Measurements from ENCODE around the gene LMTK2. TPM values are rescaled to one million over a fixed set of nuclear protein-coding genes. Genes with fewer than 3 reads are reported as not detected.

LMTK2 gene
- total and polyA plus RNA-seq, 5 experiments from 2014 or later: 1.8 to 27.9 (median 4.9) TPM

GRCh38 chr7:98191668-98192431 is 85.2 kb downstream of the LMTK2 start:
- H3K27me3 Mint-ChIP-seq: no peaks in the 10 kb centered on the region
- peak overlapping the region in 1 of 10 donors; percentile 35 for H3K27ac Mint-ChIP-seq
- H3K4me1 Mint-ChIP-seq: peaks cover 13 to 24% (median 17%) of the 10 kb centered on the region in 4 donors
- ATAC-seq (no peak), DNase-seq (no peak)
- POLR2A ChIA-PET: interaction anchor here (0.9 to 1.1 kb wide), 3 partner anchors 11 to 43 kb away, joined by 3 to 5 read pairs (median 3); no protein-coding TSS in a partner anchor
- H3K9me3 Mint-ChIP-seq: peaks cover 0 to 20% (median 0%) of the 10 kb centered on the region in 9 donors
- H3K4me3 Mint-ChIP-seq: no peak overlapping the region
- peaks cover 5 to 86% (median 46%) of the 10 kb centered on the region in 3 donors for H3K36me3 Mint-ChIP-seq

GRCh38 chr7:98192781-98193457 is 86.3 kb downstream of the LMTK2 start:
- H3K4me3 Mint-ChIP-seq: no peak overlapping the region
- no peaks in the 10 kb centered on the region for H3K27me3 Mint-ChIP-seq
- H3K27ac Mint-ChIP-seq: peak overlapping the region in 1 of 10 donors; percentile 24
- peaks cover 5 to 76% (median 38%) of the 10 kb centered on the region in 3 donors for H3K36me3 Mint-ChIP-seq
- peaks cover 0 to 17% (median 0%) of the 10 kb centered on the region in 9 donors for H3K9me3 Mint-ChIP-seq
- H3K4me1 Mint-ChIP-seq: peaks cover 14 to 28% (median 21%) of the 10 kb centered on the region in 4 donors
- POLR2A ChIA-PET: interaction anchor here (1.0 to 1.1 kb wide), 2 partner anchors 20 to 42 kb away, joined by 3 to 5 read pairs; no protein-coding TSS in a partner anchor
- ATAC-seq (no peak), DNase-seq (no peak)

- H3K27ac Mint-ChIP-seq: peak overlapping the region in 1 of 10 donors; percentile 34
- no peak overlapping the region for H3K4me3 Mint-ChIP-seq
Measured at GRCh38 chr7:98193474-98194180, 87.0 kb downstream of the LMTK2 start.

GRCh38 chr7:98194186-98194585 is 87.5 kb downstream of the LMTK2 start:
- peaks cover 11 to 31% (median 22%) of the 10 kb centered on the region in 4 donors for H3K4me1 Mint-ChIP-seq
- no peak overlapping the region for H3K4me3 Mint-ChIP-seq
- DNase-seq (no peak), ATAC-seq (no peak)
- peaks cover 0 to 6% (median 0%) of the 10 kb centered on the region in 9 donors for H3K9me3 Mint-ChIP-seq
- H3K27ac Mint-ChIP-seq: no peak overlapping the region
- POLR2A ChIA-PET: interaction anchor here (1.1 kb wide), 1 partner anchor 9 kb away, joined by 3 read pairs; no protein-coding TSS in a partner anchor
- peaks cover 4 to 67% (median 33%) of the 10 kb centered on the region in 3 donors for H3K36me3 Mint-ChIP-seq
- H3K27me3 Mint-ChIP-seq: no peaks in the 10 kb centered on the region

More at GRCh38 chr7:98193474-98194180, 87.0 kb downstream of the LMTK2 start:
- H3K4me1 Mint-ChIP-seq: peaks cover 15 to 29% (median 21%) of the 10 kb centered on the region in 4 donors
- ATAC-seq (no peak), DNase-seq (no peak)
- H3K27me3 Mint-ChIP-seq: no peaks in the 10 kb centered on the region
- H3K9me3 Mint-ChIP-seq: peaks cover 0 to 10% (median 0%) of the 10 kb centered on the region in 9 donors
- H3K36me3 Mint-ChIP-seq: peaks cover 5 to 72% (median 35%) of the 10 kb centered on the region in 3 donors
- POLR2A ChIA-PET: interaction anchor here (1.1 kb wide), 1 partner anchor 9 kb away, joined by 3 read pairs; no protein-coding TSS in a partner anchor

GRCh38 chr7:98194672-98195457 is 88.2 kb downstream of the LMTK2 start:
- Mint-ChIP-seq H3K9me3 (peaks cover 0 to 4% (median 0%) of the 10 kb centered on the region in 9 donors), H3K27ac (peak overlapping the region in 2 of 10 donors; percentile 19 to 29), H3K4me3 (no peak overlapping the region), H3K4me1 (peaks cover 10 to 29% (median 20%) of the 10 kb centered on the region in 4 donors), H3K36me3 (peaks cover 0 to 64% (median 29%) of the 10 kb centered on the region in 3 donors), H3K27me3 (no peaks in the 10 kb centered on the region)
- ATAC-seq: no peak
- no peak for DNase-seq
- POLR2A ChIA-PET: interaction anchor here (1.1 kb wide), 1 partner anchor 8 kb away, joined by 3 read pairs; no protein-coding TSS in a partner anchor

- Mint-ChIP-seq H3K36me3 (peaks cover 0 to 44% (median 21%) of the 10 kb centered on the region in 3 donors), H3K4me1 (peaks cover 21 to 43% (median 38%) of the 10 kb centered on the region in 4 donors), H3K9me3 (peaks cover 0 to 4% (median 0%) of the 10 kb centered on the region in 9 donors), H3K27ac (peak overlapping the region in 8 of 10 donors; percentile 28 to 90 (median 56)), H3K4me3 (no peak overlapping the region), H3K27me3 (no peaks in the 10 kb centered on the region)
- ATAC-seq (no peak), DNase-seq (no peak)
- POLR2A ChIA-PET: interaction anchor here (0.7 kb wide), 1 partner anchor 787 kb away, joined by 6 read pairs; no protein-coding TSS in a partner anchor
Measured at GRCh38 chr7:98196706-98197605, 90.3 kb downstream of the LMTK2 start.

GRCh38 chr7:98199131-98199530 is 92.5 kb downstream of the LMTK2 start:
- Mint-ChIP-seq H3K4me1 (peaks cover 34 to 64% (median 60%) of the 10 kb centered on the region in 4 donors), H3K27ac (peak overlapping the region in 5 of 10 donors; percentile 0 to 49 (median 6)), H3K36me3 (peaks cover 0 to 25% (median 9%) of the 10 kb centered on the region in 3 donors), H3K27me3 (no peaks in the 10 kb centered on the region), H3K9me3 (peaks cover 0 to 4% (median 0%) of the 10 kb centered on the region in 9 donors), H3K4me3 (peak overlapping the region in 2 of 10 donors; percentile 21 to 55)
- POLR2A ChIA-PET: interaction anchor here (0.6 to 0.8 kb wide), 2 partner anchors 13 to 28 kb away, joined by 3 to 4 read pairs; no protein-coding TSS in a partner anchor
- no peak for DNase-seq
- ATAC-seq: no peak

GRCh38 chr7:98200364-98200763 is 93.7 kb downstream of the LMTK2 start:
- Mint-ChIP-seq H3K36me3 (peaks cover 0 to 19% (median 9%) of the 10 kb centered on the region in 3 donors), H3K9me3 (peaks cover 0 to 4% (median 0%) of the 10 kb centered on the region in 9 donors), H3K4me3 (peak overlapping the region; percentile 30 to 85 (median 60)), H3K4me1 (peaks cover 37 to 75% (median 71%) of the 10 kb centered on the region in 4 donors), H3K27me3 (no peaks in the 10 kb centered on the region), H3K27ac (peak overlapping the region; percentile 17 to 98 (median 80))
- DNase-seq: peak in 1 of 10 donors; percentile 19
- ATAC-seq: peak; percentile 3 to 9
- POLR2A ChIA-PET: interaction anchor here (5.4 kb wide), 1 partner anchor 50 kb away, joined by 84 read pairs; the partner anchor contains the start of gene TECPR1

- peak; percentile 92 for ATAC-seq
- peak; percentile 39 to 91 (median 78) for DNase-seq
- Mint-ChIP-seq H3K36me3 (peaks cover 0 to 26% (median 15%) of the 10 kb centered on the region in 3 donors), H3K4me1 (peaks cover 36 to 77% (median 70%) of the 10 kb centered on the region in 4 donors), H3K4me3 (peak overlapping the region; percentile 81 to 95 (median 90)), H3K9me3 (peaks cover 0 to 4% (median 0%) of the 10 kb centered on the region in 9 donors), H3K27me3 (no peaks in the 10 kb centered on the region), H3K27ac (peak overlapping the region; percentile 78 to 98 (median 96))
- POLR2A ChIA-PET: interaction anchor here (0.5 to 5.4 kb wide), 19 partner anchors 8 to 786 kb away, joined by 3 to 84 read pairs (median 5); partner anchors contain the start of genes BHLHA15, TECPR1 and TRRAP
Measured at GRCh38 chr7:98202367-98203195, 95.9 kb downstream of the LMTK2 start.
